ENCODE results near the gene AKR1A1.

Gene AKR1A1

DNA sequence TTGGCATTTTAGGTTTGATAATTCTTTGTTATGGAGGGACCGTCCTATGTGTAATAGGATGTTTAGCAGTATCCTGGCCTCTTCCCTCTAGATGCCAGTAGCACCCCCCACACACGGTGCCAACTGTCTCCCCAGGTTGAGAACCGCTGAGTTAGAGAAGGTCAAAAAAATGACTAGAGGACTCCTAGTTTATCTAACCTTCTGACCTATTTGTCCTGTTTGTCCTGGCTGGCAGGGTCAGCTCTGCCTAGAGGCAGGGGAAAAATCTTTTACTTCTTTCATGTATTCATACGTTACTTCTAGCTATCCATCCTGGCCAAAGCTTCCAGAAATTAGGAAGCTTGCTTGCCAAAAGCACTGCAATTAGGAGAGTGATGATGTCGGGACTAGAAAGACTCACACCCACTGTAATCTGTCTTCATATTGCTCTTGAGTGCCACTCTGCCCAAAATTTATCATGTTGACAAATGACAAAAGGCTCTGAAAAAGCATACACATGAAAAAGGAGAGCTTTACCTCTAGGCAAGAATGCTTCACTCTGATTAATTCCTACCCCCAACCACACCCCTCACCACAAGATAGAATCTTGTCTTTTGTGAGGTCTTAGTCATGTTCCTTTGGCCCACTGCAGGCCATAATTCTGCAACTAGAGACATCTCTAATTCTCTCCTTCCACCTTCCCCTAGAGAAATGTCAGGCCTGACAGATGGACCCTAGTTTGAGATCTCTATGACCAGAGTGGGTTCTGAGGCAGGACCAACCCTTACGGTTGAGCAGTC lies 14.4 kb upstream of the AKR1A1 start:
- H3K4me3 Mint-ChIP-seq, result no peak overlapping the region
- no peak overlapping the region for H3K27ac Mint-ChIP-seq
- no peaks in the 10 kb centered on the region for H3K9me3 Mint-ChIP-seq
- peaks cover 5% of the 10 kb centered on the region for H3K27me3 Mint-ChIP-seq (ENCODE audit: low read depth)
- H3K4me1 Mint-ChIP-seq, result no peaks in the 10 kb centered on the region
- TF ChIP-seq, protein P1, sequence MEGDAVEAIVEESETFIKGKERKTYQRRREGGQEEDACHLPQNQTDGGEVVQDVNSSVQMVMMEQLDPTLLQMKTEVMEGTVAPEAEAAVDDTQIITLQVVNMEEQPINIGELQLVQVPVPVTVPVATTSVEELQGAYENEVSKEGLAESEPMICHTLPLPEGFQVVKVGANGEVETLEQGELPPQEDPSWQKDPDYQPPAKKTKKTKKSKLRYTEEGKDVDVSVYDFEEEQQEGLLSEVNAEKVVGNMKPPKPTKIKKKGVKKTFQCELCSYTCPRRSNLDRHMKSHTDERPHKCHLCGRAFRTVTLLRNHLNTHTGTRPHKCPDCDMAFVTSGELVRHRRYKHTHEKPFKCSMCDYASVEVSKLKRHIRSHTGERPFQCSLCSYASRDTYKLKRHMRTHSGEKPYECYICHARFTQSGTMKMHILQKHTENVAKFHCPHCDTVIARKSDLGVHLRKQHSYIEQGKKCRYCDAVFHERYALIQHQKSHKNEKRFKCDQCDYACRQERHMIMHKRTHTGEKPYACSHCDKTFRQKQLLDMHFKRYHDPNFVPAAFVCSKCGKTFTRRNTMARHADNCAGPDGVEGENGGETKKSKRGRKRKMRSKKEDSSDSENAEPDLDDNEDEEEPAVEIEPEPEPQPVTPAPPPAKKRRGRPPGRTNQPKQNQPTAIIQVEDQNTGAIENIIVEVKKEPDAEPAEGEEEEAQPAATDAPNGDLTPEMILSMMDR (IDR thresholded peaks at IDR 0.05; ENCODE audit: unreplicated experiment in 3 of 3), result no peak
- no peaks in the 10 kb centered on the region for H3K36me3 Mint-ChIP-seq (ENCODE audit: low read depth)

DNA sequence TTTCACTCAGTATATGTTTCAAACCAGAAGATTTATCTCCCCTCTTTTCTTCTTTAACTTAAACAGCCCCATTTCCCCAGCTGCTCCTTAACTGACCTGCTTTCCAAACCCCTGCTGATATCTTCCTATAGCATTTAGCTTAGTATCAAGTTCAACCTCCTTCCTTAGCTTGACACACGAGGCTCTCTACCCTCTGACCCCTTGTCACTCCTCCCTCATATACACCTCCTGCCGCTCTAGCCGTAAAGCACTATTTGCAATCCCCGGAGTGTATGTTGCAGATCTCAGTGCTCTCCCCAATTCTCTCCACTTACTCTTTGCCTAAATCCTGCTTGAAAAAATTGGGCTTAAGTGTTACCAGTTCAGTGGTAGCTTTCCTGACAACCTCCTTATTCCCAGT lies 13.7 kb upstream of the AKR1A1 start:
- no peak overlapping the region for H3K27ac Mint-ChIP-seq
- H3K4me1 Mint-ChIP-seq, result no peaks in the 10 kb centered on the region
- no peak overlapping the region for H3K4me3 Mint-ChIP-seq
- H3K27me3 Mint-ChIP-seq (ENCODE audit: low read depth), result no peaks in the 10 kb centered on the region
- TF ChIP-seq, protein P1 (IDR thresholded peaks at IDR 0.05; ENCODE audit: unreplicated experiment in 3 of 3), result no peak
- H3K9me3 Mint-ChIP-seq, result no peaks in the 10 kb centered on the region
- H3K36me3 Mint-ChIP-seq (ENCODE audit: low read depth), result no peaks in the 10 kb centered on the region

DNA sequence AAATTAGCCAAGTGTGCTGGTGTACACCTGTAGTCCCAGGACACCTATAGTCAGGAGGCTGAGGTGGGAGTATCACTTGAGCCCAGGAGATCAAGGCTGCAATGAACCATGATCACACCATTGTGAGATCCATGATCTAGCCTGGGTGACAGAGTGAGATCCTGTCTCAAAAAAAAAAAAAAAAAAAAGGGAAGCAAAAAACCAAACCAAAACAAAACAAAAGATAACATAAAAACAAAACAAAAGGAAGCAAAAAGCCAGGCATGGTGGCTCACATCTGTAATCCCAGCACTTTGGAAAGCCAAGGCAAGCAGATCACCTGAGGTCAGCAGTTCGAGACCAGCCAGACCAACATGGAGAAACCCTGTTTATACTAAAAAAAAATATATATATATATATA lies 9.4 kb upstream of the AKR1A1 start:
- Mint-ChIP-seq H3K4me1 (peaks cover 8% of the 10 kb centered on the region), H3K9me3 (no peaks in the 10 kb centered on the region), H3K27ac (no peak overlapping the region), H3K4me3 (no peak overlapping the region), H3K27me3 (ENCODE audit: low read depth) (peaks cover 4% of the 10 kb centered on the region), H3K36me3 (ENCODE audit: low read depth) (no peaks in the 10 kb centered on the region)
- TF ChIP-seq, protein P1 (IDR thresholded peaks at IDR 0.05; ENCODE audit: unreplicated experiment in 3 of 3), result no peak

DNA sequence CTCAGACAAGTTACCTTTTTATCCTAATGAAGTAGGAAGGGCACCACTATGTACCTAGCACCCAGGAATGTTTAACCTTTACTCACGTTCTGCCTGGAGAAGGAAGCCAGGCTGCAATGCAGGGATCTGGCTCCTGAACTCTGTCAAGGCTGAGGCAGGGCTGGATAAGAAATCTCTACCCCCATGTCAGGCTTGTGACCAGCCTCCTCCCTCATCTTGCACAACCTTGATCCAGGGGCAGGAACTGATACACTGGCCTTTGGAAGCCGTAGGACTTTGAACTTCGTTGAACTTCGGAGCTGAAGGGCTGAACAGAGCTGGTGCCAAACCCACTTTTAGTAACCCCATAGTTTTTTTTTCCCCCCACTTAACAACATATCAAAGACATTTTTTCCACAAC lies 8.0 kb upstream of the AKR1A1 start:
- peaks cover 8% of the 10 kb centered on the region for H3K4me1 Mint-ChIP-seq
- H3K9me3 Mint-ChIP-seq, result no peaks in the 10 kb centered on the region
- H3K27ac Mint-ChIP-seq, result no peak overlapping the region
- H3K27me3 Mint-ChIP-seq (ENCODE audit: low read depth), result peaks cover 4% of the 10 kb centered on the region
- TF ChIP-seq, protein P1 (IDR thresholded peaks at IDR 0.05; ENCODE audit: unreplicated experiment in 3 of 3), result no peak
- no peaks in the 10 kb centered on the region for H3K36me3 Mint-ChIP-seq (ENCODE audit: low read depth)
- no peak overlapping the region for H3K4me3 Mint-ChIP-seq

DNA sequence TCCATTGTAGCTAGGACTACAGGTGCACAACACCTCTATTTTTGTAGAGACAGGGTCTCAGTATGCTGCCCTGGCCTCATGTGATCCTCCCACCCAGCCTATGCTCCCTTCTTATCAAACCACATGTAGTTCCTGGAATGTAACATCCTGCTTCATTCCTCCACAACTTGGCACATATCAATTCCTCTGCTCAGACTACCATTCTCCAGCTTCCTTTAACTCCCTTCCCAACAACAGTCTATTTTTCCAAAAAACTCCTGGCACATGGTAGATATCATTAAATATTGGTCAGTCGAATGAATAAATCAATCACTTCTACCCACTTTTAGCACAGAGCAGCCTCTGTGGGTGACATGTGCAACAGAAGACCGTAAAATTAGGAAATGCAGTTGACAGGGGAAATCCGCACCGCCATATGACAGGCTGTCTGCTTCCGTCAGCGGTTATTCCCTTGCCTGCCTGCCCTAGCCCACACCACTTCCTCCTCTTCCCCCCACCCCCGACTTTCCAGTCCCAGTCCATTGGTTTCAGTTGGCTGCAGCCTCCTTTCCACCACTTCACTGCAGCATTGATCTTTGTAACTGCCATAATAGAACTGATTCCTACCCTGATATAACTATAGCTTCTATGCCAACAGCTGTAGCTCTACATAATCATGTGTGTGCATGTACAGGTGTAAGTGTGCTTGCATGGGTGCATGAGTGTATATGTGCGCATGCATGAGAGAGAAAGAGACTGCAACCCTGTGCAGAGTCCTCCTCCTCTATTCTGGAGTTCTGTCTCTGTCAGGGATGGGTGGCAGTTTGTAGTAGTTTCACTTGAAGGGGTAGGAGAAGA lies 6.8 kb upstream of the AKR1A1 start:
- H3K9me3 Mint-ChIP-seq, result no peaks in the 10 kb centered on the region
- no peak overlapping the region for H3K4me3 Mint-ChIP-seq
- H3K36me3 Mint-ChIP-seq (ENCODE audit: low read depth), result no peaks in the 10 kb centered on the region
- TF ChIP-seq, protein P1 (IDR thresholded peaks at IDR 0.05; ENCODE audit: unreplicated experiment in 3 of 3), result no peak
- H3K4me1 Mint-ChIP-seq, result peaks cover 8% of the 10 kb centered on the region
- H3K27ac Mint-ChIP-seq, result peak overlapping the region in 2 of 3 experiments; percentile 3 to 6
- peaks cover 4% of the 10 kb centered on the region for H3K27me3 Mint-ChIP-seq (ENCODE audit: low read depth)
